A673 (cell line): ENCODE measurements around the gene LBX1. TPM values are rescaled to one million over a fixed set of nuclear protein-coding genes. Genes with fewer than 3 reads are reported as not detected.

Experiments
- BruUV-seq: library from RNA; stranded (reverse); fragments of 400-500 nt; replicated peaks from 2 replicates; lab custom pipeline; 2021; lab: Mats Ljungman, UMichigan
- CTCF ChIA-PET: fragments of 300-600 bp; sonication (Branson Sonifier 250); formaldehyde crosslinking; loops from one replicate; lab custom pipeline; 2022; ENCODE audit warnings: antibody characterized with exemption; lab: Charles Lee
- POLR2A ChIA-PET: fragments of 300-600 bp; sonication (Branson Sonifier 250); formaldehyde crosslinking; loops from one replicate; lab custom pipeline; 2022; ENCODE audit warnings: antibody characterized with exemption; ENCODE audit not compliant: low non-redundant PET; lab: Charles Lee
- DNase-seq: peaks from one replicate; pipeline ENCODE4 v3.0.0-alpha.2; 2015; ENCODE audit warnings: low spot score
- H3K27ac ChIP-seq: fragments of 200-600 bp; sonication (generic); 2 replicates; pipeline ENCODE4 v1.5.1; 2016; ENCODE audit warnings: mixed run types, low read depth, mild to moderate bottlenecking, mixed read lengths, antibody characterized with exemption, low read length; ENCODE audit not compliant: poor library complexity, severe bottlenecking
- H3K27me3 ChIP-seq: fragments of 200-600 bp; sonication (generic); replicated peaks from 2 replicates; pipeline ENCODE4 v1.6.1; 2017; ENCODE audit warnings: mixed run types, low read depth, mild to moderate bottlenecking, mixed read lengths, antibody characterized with exemption, low read length; ENCODE audit not compliant: insufficient read depth, poor library complexity
- H3K36me3 ChIP-seq: fragments of 200-600 bp; sonication (generic); 2 replicates; pipeline ENCODE4 v1.6.1; 2016; ENCODE audit warnings: mixed run types, mild to moderate bottlenecking, mixed read lengths, antibody characterized with exemption, low read length; ENCODE audit not compliant: insufficient read depth, poor library complexity, severe bottlenecking
- H3K4me1 ChIP-seq: fragments of 200-600 bp; sonication (generic); 2 replicates; pipeline ENCODE4 v1.6.1; 2017; ENCODE audit warnings: mixed run types, mild to moderate bottlenecking, mixed read lengths, antibody characterized with exemption, low read length; ENCODE audit not compliant: insufficient read depth, poor library complexity, severe bottlenecking
- H3K4me3 ChIP-seq: fragments of 200-600 bp; sonication (generic); 2 replicates; pipeline ENCODE4 v1.5.1; 2016; ENCODE audit warnings: low read depth, mixed run types, mild to moderate bottlenecking, mixed read lengths, low read length; ENCODE audit not compliant: poor library complexity, severe bottlenecking
- H3K9me3 ChIP-seq: fragments of 200-600 bp; sonication (generic); 2 replicates; pipeline ENCODE4 v1.6.1; 2016; ENCODE audit warnings: mixed run types, low read depth, mild to moderate bottlenecking, mixed read lengths, antibody characterized with exemption, low read length; ENCODE audit not compliant: poor library complexity, severe bottlenecking
- EZH2 ChIP-seq: fragments of 200-600 bp; sonication (generic); IDR thresholded peaks from 2 replicates; pipeline ENCODE4 v1.6.1; 2017; ENCODE audit warnings: borderline replicate concordance, low read depth, mild to moderate bottlenecking, mixed read lengths, antibody characterized with exemption, low read length; ENCODE audit not compliant: poor library complexity, severe bottlenecking
- intact Hi-C: fragments of 100-400 bp; cut with micrococcal nuclease; formaldehyde crosslinking; loops from one replicate; pipeline ENCODE4 v1.10.0; 2022; ENCODE audit not compliant: unreplicated experiment
- total RNA-seq: library from RNA; stranded (reverse); gene quantifications from 2 replicates; pipeline ENCODE4 v1.2.3, GENCODE V29; 2021
- TF ChIP-seq, protein P1 (sequence below): fragments of 300-800, 200-600 bp; sonication (generic); conservative IDR thresholded peaks from 2 replicates; pipeline ENCODE4 v1.5.1; 2017; ENCODE audit warnings: low read depth, mild to moderate bottlenecking, antibody characterized with exemption, low read length, moderate library complexity, mixed read lengths

The LBX1 gene
- total RNA-seq, 1 experiment from 2014 or later: not detected

DNA sequence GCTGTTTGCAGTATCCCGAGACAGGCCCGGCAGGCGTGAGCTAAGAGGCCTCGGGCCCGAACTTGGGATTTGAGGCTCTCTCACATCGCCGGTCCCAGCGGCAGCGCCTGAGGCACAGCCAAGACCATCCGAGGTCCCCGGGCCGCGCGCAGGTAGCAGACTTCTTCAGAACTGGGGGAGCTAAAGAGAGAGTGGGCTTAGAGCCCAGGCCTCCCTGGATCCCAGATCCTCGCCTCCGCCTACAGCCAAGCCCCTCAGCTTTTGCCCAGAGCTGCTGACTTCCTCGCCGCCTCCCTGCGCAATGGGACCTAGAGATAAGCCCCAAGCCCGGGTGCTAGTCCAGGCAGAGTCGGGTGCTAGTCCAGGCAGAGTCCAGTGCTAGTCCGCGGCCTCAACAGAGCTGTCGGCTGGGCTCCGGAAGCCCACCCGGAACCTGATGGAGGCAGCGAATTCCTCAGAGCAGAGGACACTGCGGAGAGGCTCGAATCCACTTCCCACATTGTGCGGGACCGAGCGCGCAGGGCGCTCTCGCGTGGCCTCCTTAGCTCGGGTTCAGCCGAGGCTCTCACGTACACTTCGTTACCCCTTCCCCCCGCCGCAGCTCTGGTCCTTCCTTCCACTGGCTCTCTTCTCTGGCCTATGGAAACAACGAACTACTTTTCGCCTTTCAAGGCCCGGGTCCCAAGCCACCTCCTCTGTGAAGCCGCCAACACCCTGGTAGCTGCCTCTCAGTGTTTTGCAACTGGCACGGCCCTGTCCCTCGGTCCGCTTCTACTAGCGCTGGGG, 5.8 kb downstream of the LBX1 start:
- Histone ChIP-seq H3K4me1 (peaks cover 2% of the 10 kb centered on the region), H3K36me3 (no peaks in the 10 kb centered on the region), H3K27ac (no peak overlapping the region), H3K9me3 (no peaks in the 10 kb centered on the region), H3K4me3 (no peak overlapping the region), H3K27me3 (peaks cover 100% of the 10 kb centered on the region)
- no TSS peak for BruUV-seq
- no peak for TF ChIP-seq EZH2
- TF ChIP-seq, protein P1, sequence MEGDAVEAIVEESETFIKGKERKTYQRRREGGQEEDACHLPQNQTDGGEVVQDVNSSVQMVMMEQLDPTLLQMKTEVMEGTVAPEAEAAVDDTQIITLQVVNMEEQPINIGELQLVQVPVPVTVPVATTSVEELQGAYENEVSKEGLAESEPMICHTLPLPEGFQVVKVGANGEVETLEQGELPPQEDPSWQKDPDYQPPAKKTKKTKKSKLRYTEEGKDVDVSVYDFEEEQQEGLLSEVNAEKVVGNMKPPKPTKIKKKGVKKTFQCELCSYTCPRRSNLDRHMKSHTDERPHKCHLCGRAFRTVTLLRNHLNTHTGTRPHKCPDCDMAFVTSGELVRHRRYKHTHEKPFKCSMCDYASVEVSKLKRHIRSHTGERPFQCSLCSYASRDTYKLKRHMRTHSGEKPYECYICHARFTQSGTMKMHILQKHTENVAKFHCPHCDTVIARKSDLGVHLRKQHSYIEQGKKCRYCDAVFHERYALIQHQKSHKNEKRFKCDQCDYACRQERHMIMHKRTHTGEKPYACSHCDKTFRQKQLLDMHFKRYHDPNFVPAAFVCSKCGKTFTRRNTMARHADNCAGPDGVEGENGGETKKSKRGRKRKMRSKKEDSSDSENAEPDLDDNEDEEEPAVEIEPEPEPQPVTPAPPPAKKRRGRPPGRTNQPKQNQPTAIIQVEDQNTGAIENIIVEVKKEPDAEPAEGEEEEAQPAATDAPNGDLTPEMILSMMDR: no peak
- CTCF ChIA-PET: no interaction called here
- intact Hi-C loops: no loop called here
- POLR2A ChIA-PET: no interaction called here
- DNase-seq: no peak

GRCh38 chr10:101222683-101223273, 6.5 kb downstream of the LBX1 start:
- peak; percentile 97 for TF ChIP-seq EZH2
- TF ChIP-seq, protein P1: no peak
- POLR2A ChIA-PET: no interaction called here
- BruUV-seq: no TSS peak
- peak overlapping the region; percentile 15 for H3K4me3 ChIP-seq
- no peaks in the 10 kb centered on the region for H3K36me3 ChIP-seq
- DNase-seq: no peak
- peaks cover 3% of the 10 kb centered on the region for H3K4me1 ChIP-seq
- intact Hi-C loops: no loop called here
- no peaks in the 10 kb centered on the region for H3K9me3 ChIP-seq
- H3K27ac ChIP-seq: no peak overlapping the region
- peaks cover 100% of the 10 kb centered on the region for H3K27me3 ChIP-seq
- CTCF ChIA-PET: interaction anchor here (0.6 kb wide), 1 partner anchor 1793 kb away, joined by 3 read pairs; no protein-coding TSS in a partner anchor

GRCh38 chr10:101221963-101222531, 7.2 kb downstream of the LBX1 start:
- Histone ChIP-seq H3K9me3 (no peaks in the 10 kb centered on the region), H3K36me3 (no peaks in the 10 kb centered on the region), H3K4me3 (no peak overlapping the region), H3K4me1 (peaks cover 10% of the 10 kb centered on the region), H3K27ac (no peak overlapping the region), H3K27me3 (peaks cover 100% of the 10 kb centered on the region)
- ChIA-PET CTCF (no interaction called here), POLR2A (no interaction called here)
- TF ChIP-seq, protein P1: no peak
- no peak for TF ChIP-seq EZH2
- intact Hi-C loops: no loop called here
- BruUV-seq: no TSS peak
- DNase-seq: no peak
